GM18861 (cell line): Measurements from ENCODE around the gene IFT25.

Experiments used
- ATAC-seq: cut with Tn5 transposase; IDR thresholded peaks from one replicate; pipeline ENCODE4 v1.9.1; 2021; ENCODE audit not compliant: unreplicated experiment

IFT25 gene

GRCh38 chr1:53930932-53931331 lies 14.6 kb downstream of the IFT25 start:
- no peak for ATAC-seq

- ATAC-seq: no peak
Observed at GRCh38 chr1:53929246-53929960, 16.1 kb downstream of the IFT25 start.

- no peak for ATAC-seq
Observed at GRCh38 chr1:53927376-53927881, 18.1 kb downstream of the IFT25 start.

GRCh38 chr1:53919675-53920066 lies 25.8 kb downstream of the IFT25 start:
- ATAC-seq: no peak

GRCh38 chr1:53918343-53918742 lies 27.2 kb downstream of the IFT25 start:
- no peak for ATAC-seq

- no peak for ATAC-seq
Observed at GRCh38 chr1:53913352-53914033, 32.0 kb downstream of the IFT25 start.

GRCh38 chr1:53911442-53911841 lies 34.1 kb downstream of the IFT25 start:
- ATAC-seq: no peak

GRCh38 chr1:53909946-53910345 lies 35.6 kb downstream of the IFT25 start:
- no peak for ATAC-seq

- no peak for ATAC-seq
Observed at GRCh38 chr1:53906121-53906520, 39.4 kb downstream of the IFT25 start.

GRCh38 chr1:53905509-53905908 lies 40.0 kb downstream of the IFT25 start:
- no peak for ATAC-seq

GRCh38 chr1:53902235-53903138 lies 43.0 kb downstream of the IFT25 start:
- ATAC-seq: no peak

- ATAC-seq: no peak
Observed at GRCh38 chr1:53899708-53900107, 45.8 kb downstream of the IFT25 start.

- no peak for ATAC-seq
Observed at GRCh38 chr1:53899206-53899628, 46.3 kb downstream of the IFT25 start.

GRCh38 chr1:53896635-53897229 lies 48.8 kb downstream of the IFT25 start:
- ATAC-seq: no peak

- ATAC-seq: no peak
Observed at GRCh38 chr1:53895421-53895820, 50.1 kb downstream of the IFT25 start.

- no peak for ATAC-seq
Observed at GRCh38 chr1:53894644-53895043, 50.9 kb downstream of the IFT25 start.

- ATAC-seq: no peak
Observed at GRCh38 chr1:53893999-53894636, 51.4 kb downstream of the IFT25 start, which contains the start of gene DIO1. Gene DIO1 (plus strand): TSS chr1:53894187. CDS start chr1:53894211, 24 bp downstream.

- ATAC-seq: no peak
Observed at GRCh38 chr1:53892911-53893310, 52.6 kb downstream of the IFT25 start.

GRCh38 chr1:53891678-53892077 lies 53.8 kb downstream of the IFT25 start:
- ATAC-seq: no peak

GRCh38 chr1:53891018-53891417 lies 54.5 kb downstream of the IFT25 start:
- no peak for ATAC-seq
